Dendritic cell treated with granulocyte-macrophage colony-stimulating factor and Interleukin-4, amounts not matched to agents 40 ng/mL and 50 ng/mL, for 4 days (primary cell): ENCODE measurements around the gene COL7A1.
"Not testable (repeated sequence)": the region's sequence is repeated elsewhere in the genome, so short reads cannot be mapped to it uniquely, and the experiment has no call there.

Experiments used
- H3K27ac Mint-ChIP-seq: one replicate; pipeline ENCODE4 v1.8.0; 2022; ENCODE audit warnings: mild to moderate bottlenecking, mixed read lengths
- H3K27me3 Mint-ChIP-seq: one replicate; pipeline ENCODE4 v1.8.0; 2022; ENCODE audit warnings: mild to moderate bottlenecking, mixed read lengths
- H3K36me3 Mint-ChIP-seq: one replicate; pipeline ENCODE4 v1.8.0; 2022; ENCODE audit warnings: low read depth, mixed read lengths
- H3K4me1 Mint-ChIP-seq: one replicate; pipeline ENCODE4 v1.8.0; 2022; ENCODE audit warnings: low read depth, mixed read lengths
- H3K4me3 Mint-ChIP-seq: one replicate; pipeline ENCODE4 v1.8.0; 2022; ENCODE audit warnings: mild to moderate bottlenecking, moderate library complexity, mixed read lengths
- H3K9me3 Mint-ChIP-seq: one replicate; pipeline ENCODE4 v1.8.0; 2022; ENCODE audit warnings: mixed read lengths
- intact Hi-C: fragments of 100-400 bp; cut with micrococcal nuclease; formaldehyde crosslinking; loops from one replicate; pipeline ENCODE4 v1.15.0; 2022

Gene COL7A1

DNA sequence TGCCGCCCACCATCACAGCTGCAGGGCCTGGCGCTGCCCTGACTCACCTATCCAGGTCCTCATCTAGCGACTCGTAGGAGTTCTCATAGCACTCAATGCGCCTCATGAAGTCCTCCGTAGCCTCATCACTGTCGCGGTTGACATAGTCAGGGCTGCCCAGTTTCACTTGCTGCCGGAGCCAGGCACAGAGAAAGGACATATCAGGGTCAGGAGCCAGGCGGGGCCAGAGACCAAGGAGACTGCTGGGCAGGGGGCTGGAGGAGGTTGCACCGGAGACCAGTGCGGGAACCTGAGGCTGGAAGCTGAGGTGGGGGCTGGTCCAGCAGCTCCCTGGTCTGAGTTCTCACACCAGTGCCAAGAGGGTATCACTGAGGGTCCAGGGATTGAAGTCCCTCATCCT lies 56.7 kb downstream of the COL7A1 start:
- H3K36me3 Mint-ChIP-seq, result peaks cover 100% of the 10 kb centered on the region
- H3K27me3 Mint-ChIP-seq, result no peaks in the 10 kb centered on the region
- H3K4me1 Mint-ChIP-seq, result peaks cover 25% of the 10 kb centered on the region
- H3K27ac Mint-ChIP-seq, result no peak overlapping the region
- intact Hi-C loops, result no loop called here
- no peak overlapping the region for H3K4me3 Mint-ChIP-seq
- peaks cover 10% of the 10 kb centered on the region for H3K9me3 Mint-ChIP-seq

DNA sequence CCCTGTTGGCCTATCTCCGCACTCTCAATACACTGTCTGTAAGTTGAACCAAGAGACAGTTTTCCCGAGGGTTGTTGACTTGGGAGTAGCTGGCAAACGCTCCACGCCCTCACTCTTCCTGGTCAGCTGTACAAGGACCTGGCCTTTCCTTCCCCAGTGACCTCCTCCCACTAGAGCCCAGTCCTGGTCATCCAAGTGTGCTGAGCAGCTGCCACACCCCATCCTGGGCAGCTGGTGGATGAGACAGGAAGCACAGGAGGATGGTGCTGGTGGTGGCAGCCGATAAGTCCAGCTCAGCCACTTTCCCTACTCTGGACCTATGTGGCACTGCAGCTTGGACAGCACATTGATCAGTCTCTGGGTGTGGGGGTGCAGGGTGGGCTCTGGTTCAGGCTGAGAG lies 58.3 kb downstream of the COL7A1 start:
- H3K36me3 Mint-ChIP-seq, result peaks cover 97% of the 10 kb centered on the region
- H3K4me1 Mint-ChIP-seq, result peaks cover 19% of the 10 kb centered on the region
- no peaks in the 10 kb centered on the region for H3K27me3 Mint-ChIP-seq
- H3K9me3 Mint-ChIP-seq, result peaks cover 10% of the 10 kb centered on the region
- H3K27ac Mint-ChIP-seq, result no peak overlapping the region
- H3K4me3 Mint-ChIP-seq, result no peak overlapping the region
- intact Hi-C loops, result no loop called here

DNA sequence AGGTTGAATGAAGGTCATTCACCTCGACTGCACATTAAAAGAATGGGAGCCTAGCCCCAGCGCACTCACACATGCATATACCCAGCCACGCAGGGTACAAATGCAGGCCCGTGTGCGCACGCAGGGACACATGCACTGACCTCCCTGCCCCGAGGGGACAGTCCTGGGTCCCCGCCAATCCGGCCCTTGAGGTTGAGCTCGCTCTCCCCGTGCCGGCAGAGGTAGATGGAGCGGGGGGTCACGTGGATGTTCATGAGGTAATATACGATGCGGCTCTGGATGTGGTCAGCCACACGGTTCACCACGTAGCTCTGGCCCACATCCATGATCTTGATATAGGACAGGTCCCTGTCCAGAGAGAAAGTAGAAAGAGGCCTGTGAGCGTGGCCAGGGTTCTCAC lies 59.0 kb downstream of the COL7A1 start:
- Mint-ChIP-seq H3K4me3 (no peak overlapping the region), H3K36me3 (peaks cover 95% of the 10 kb centered on the region), H3K4me1 (peaks cover 21% of the 10 kb centered on the region), H3K9me3 (peaks cover 10% of the 10 kb centered on the region), H3K27ac (no peak overlapping the region), H3K27me3 (no peaks in the 10 kb centered on the region)
- intact Hi-C loops, result no loop called here

DNA sequence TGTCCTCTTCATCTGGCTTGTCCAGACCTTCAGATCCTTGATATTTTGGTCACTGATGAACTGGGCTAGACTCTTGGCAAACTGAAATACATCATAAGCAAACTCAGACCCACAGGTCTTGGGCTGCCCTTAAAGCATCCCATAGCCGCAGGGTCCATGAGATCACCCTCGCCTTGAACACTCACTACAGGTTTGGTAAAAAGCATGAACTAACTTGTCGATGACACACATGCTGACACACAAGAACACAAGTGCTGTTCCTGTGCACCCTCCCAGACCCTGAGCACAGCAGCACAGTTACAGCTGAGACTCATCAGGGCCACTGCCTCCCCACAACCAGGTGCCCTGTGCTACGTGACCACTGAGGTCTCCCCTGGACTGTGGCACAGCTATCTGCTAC lies 59.6 kb downstream of the COL7A1 start:
- Mint-ChIP-seq H3K4me1 (peaks cover 21% of the 10 kb centered on the region), H3K27ac (no peak overlapping the region), H3K9me3 (peaks cover 10% of the 10 kb centered on the region), H3K36me3 (peaks cover 93% of the 10 kb centered on the region), H3K4me3 (no peak overlapping the region), H3K27me3 (no peaks in the 10 kb centered on the region)
- intact Hi-C loops, result no loop called here

DNA sequence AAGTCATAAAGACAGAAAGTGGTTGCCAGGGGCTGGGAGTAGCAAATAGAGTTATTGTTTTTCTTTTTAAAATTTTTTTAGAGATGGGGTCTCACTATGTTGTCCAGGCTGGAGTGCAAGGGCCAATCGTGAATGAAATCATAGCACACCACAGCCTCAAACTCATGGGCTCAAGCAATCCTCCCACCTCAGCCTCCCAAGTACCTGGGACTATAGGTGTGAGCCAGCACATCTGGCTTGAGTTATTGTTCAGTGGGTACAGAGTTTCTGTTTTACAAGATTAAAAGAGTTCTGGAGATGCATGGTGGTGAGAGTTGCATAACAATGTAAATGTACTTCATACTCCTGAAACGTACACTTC lies 62.2 kb downstream of the COL7A1 start:
- H3K27me3 Mint-ChIP-seq, result no peaks in the 10 kb centered on the region
- peaks cover 39% of the 10 kb centered on the region for H3K4me1 Mint-ChIP-seq
- intact Hi-C loops, result no loop called here
- H3K27ac Mint-ChIP-seq, result no peak overlapping the region
- H3K4me3 Mint-ChIP-seq, result no peak overlapping the region
- peaks cover 71% of the 10 kb centered on the region for H3K36me3 Mint-ChIP-seq
- peaks cover 10% of the 10 kb centered on the region for H3K9me3 Mint-ChIP-seq

DNA sequence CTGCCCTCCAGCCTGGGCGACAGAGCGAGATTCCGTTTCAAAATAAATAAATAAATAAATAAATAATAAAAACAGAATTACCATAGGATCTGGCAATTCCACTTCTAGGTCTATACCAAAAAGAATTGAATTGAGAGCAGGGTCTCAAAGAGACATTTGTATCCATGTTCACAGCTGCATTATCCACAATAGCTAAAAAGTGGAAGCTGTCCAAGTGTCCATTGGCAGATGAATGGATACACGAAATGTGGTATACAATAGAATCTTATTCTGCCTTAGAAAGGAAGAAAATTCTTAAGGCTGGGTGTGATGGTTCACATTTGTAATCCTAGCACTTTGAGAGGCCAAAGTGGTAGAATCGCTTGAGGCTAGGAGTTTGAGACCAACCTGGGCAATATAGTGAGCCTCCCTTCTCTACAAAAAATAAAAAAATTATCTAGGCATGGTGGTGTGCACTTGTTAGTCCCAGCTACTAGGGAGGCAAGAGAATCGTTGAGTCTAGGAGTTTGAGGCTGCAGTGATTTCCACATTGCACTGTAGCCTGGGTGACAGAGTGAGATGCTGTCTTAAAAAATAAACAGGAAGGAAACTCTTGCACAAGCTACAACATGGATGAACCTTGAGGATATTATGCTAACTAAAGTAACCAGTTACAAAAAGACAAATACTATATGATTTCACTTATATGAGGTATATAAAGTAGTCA lies 62.7 kb downstream of the COL7A1 start:
- Mint-ChIP-seq H3K27me3 (no peaks in the 10 kb centered on the region), H3K4me1 (peaks cover 44% of the 10 kb centered on the region), H3K9me3 (peaks cover 10% of the 10 kb centered on the region), H3K4me3 (no peak overlapping the region), H3K36me3 (peaks cover 70% of the 10 kb centered on the region), H3K27ac (no peak overlapping the region)
- intact Hi-C loops, result no loop called here

DNA sequence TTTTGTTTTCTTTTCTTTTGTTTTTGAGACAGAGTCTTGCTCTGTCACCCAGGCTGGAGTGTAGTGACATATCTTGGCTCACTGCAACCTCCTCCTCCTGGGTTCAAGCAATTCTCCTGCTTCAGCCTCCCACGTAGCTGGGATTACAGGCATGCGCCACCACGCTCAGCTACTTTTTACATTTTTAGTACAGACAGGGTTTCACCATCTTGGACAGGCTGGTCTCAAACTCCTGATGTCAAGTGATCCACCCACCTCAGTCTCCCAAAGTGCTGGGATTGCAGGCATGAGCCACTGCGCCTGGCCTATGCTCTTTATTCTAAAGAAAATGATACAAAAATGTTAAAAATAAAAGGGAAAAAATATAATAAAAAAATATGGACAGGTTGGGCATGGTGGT lies 64.4 kb downstream of the COL7A1 start:
- peaks cover 60% of the 10 kb centered on the region for H3K4me1 Mint-ChIP-seq
- H3K36me3 Mint-ChIP-seq, result peaks cover 67% of the 10 kb centered on the region
- intact Hi-C loops, H3K27ac Mint-ChIP-seq, H3K27me3 Mint-ChIP-seq, H3K4me3 Mint-ChIP-seq: not testable (repeated sequence)
- peaks cover 10% of the 10 kb centered on the region for H3K9me3 Mint-ChIP-seq

DNA sequence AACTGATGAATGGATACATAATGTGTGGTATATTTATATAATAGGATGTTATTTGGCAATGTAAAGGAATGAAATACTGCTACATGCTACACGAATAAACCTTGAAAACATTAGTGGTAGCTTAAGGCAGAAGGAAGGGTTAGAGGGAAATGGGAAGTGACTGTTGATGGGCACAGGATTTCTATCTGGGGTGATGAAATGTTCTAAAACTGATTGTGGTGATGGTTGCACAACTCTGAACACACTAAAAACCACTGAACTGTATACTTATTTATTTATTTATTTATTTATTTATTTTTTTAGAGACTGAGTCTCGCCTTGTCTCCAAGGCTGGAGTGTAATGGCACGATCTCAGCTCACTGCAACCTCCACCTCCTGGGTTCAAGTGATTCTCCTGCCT lies 66.4 kb downstream of the COL7A1 start:
- Mint-ChIP-seq H3K27me3 (no peaks in the 10 kb centered on the region), H3K36me3 (peaks cover 67% of the 10 kb centered on the region), H3K9me3 (peaks cover 2% of the 10 kb centered on the region), H3K4me1 (peaks cover 67% of the 10 kb centered on the region), H3K27ac (peak overlapping the region; percentile 70), H3K4me3 (no peak overlapping the region)
- intact Hi-C loops, result no loop called here

DNA sequence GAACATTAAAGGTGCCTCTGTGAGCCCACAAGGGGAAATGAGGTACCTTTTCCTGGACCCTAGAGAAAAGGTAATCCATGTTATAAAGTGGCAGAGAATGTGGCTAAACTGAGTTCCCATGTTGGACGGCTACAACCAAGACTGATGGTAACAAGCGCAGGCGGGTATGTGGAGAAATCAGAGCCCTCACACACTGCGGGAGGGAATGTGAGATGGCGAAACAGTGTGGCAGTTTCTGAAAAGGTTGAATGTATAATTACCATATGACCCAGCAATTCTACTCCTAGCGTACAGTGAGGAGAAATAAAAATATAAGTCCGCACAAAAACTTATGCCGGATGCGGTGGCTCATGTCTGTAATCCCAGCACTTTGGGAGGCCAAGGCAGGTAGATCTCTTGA lies 67.1 kb downstream of the COL7A1 start:
- H3K9me3 Mint-ChIP-seq, result no peaks in the 10 kb centered on the region
- peaks cover 67% of the 10 kb centered on the region for H3K36me3 Mint-ChIP-seq
- H3K4me3 Mint-ChIP-seq, result no peak overlapping the region
- H3K4me1 Mint-ChIP-seq, result peaks cover 62% of the 10 kb centered on the region
- H3K27ac Mint-ChIP-seq, result peak overlapping the region; percentile 70
- intact Hi-C loops, result no loop called here
- no peaks in the 10 kb centered on the region for H3K27me3 Mint-ChIP-seq

DNA sequence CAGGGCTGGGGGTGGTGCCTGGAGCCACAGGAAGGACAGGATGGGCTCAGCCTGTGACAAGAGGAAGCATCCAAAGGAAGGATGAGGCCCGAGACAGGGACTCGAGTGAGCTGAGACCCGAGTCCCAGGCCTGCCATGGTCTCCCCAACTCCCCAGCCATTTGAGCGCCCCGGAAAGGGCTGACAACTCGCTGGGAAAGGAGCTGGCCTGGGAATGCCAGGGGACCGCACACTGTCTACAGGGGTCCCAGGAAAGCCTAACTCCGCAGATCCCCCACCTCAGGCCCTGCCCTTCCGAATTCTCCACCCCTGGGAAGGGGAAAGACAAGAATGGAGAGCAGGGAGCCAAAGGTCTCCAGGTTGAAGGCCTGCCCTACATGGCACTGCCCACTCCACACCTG lies 70.2 kb downstream of the COL7A1 start:
- peaks cover 51% of the 10 kb centered on the region for H3K4me1 Mint-ChIP-seq
- H3K36me3 Mint-ChIP-seq, result peaks cover 78% of the 10 kb centered on the region
- intact Hi-C loops, result no loop called here
- H3K27me3 Mint-ChIP-seq, result no peaks in the 10 kb centered on the region
- no peaks in the 10 kb centered on the region for H3K9me3 Mint-ChIP-seq
- no peak overlapping the region for H3K4me3 Mint-ChIP-seq
- H3K27ac Mint-ChIP-seq, result no peak overlapping the region

DNA sequence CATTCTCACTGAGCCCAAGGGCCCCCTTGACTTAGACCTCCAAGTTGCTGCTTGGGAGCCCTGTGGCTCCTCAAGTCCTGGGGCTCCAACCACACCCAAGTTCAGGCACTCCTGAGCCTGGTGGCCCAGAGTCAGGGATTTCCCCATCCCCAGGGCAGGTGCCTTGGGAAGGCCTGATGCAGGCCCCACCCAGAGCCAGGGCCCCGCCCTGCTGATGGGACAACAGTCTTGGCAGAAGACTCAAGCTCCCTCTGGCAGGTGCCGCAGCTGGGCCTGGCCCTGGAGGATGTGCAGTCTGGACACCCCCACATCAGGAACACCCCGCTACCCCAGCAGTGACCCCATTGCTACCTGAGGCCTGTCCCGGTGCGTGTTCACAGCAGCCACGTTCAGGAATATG lies 73.5 kb downstream of the COL7A1 start:
- Mint-ChIP-seq H3K4me1 (peaks cover 22% of the 10 kb centered on the region), H3K9me3 (no peaks in the 10 kb centered on the region), H3K27ac (no peak overlapping the region), H3K36me3 (peaks cover 100% of the 10 kb centered on the region), H3K27me3 (no peaks in the 10 kb centered on the region), H3K4me3 (no peak overlapping the region)
- intact Hi-C loops, result no loop called here

DNA sequence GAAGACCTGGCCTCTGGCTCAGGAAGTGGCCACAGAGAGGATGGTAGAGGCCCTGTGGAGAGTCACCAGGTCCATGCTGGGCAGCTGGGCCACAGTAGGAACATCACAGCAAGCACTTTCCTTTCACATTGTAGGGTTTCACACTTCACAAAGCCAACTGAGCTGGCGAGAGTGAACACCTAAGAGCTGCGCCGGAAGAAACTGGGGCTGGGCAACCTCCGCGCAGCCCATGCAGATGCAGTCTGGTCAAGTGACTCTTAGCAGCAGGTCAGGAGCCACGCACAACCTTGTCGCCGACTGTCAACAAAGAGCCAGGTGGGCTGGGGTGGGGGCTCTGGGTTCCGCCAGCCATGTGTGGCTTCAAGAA lies 75.9 kb downstream of the COL7A1 start:
- no peaks in the 10 kb centered on the region for H3K9me3 Mint-ChIP-seq
- intact Hi-C loops, result no loop called here
- H3K27me3 Mint-ChIP-seq, result no peaks in the 10 kb centered on the region
- H3K4me3 Mint-ChIP-seq, result no peak overlapping the region
- no peak overlapping the region for H3K27ac Mint-ChIP-seq
- H3K36me3 Mint-ChIP-seq, result peaks cover 77% of the 10 kb centered on the region
- H3K4me1 Mint-ChIP-seq, result peaks cover 7% of the 10 kb centered on the region

DNA sequence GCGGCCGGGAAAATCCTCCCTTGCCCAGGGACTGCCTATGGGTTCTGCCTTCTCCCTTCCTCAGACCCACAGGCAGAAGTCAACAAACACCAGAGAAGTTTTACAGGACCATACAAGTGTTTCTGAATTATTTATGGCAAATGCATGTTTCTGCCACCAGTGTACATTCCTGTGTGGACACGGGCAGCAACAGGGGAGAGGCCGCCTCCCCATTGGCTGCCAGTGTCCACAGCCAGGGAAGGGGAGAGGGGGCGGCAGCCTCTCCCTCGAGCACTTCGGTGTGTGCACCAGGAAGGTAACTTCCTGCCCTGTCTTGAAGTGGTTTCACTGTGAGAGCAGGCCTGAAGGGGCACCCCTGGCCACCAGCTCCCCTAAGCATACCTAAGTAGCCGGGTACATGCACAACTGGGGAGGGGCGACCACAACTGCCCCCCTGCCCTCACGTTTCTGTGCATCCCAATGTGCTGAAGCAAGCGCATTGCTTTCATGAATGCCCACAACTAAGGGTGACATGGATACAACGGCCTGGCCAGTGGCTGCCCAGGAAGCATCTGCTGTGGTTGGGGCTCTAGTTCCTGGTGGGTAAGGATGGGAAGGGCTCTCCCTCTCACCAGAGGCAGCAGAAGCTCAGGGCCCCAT lies 76.4 kb downstream of the COL7A1 start:
- Mint-ChIP-seq H3K9me3 (no peaks in the 10 kb centered on the region), H3K4me3 (no peak overlapping the region), H3K36me3 (peaks cover 72% of the 10 kb centered on the region), H3K27me3 (no peaks in the 10 kb centered on the region), H3K27ac (no peak overlapping the region), H3K4me1 (peaks cover 7% of the 10 kb centered on the region)
- intact Hi-C loops, result no loop called here

DNA sequence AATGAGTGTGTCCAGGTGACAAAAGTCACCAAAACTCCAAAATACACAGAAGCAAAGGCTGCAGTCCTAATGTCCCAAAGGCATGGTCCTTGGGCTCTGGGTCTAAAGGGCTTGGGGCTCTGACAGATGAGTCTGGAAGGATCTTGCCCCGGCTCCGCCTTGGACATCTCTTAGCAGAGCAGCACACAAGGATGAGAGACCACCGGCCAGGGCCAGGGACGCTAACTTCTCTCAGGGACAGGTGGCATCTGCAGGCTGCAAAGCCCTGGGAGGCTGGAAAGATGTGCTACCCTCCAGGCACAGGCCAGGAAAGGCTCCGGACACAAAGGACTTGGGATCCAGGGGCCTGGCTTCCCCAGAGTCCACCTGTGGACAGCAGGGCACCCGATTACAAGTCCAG lies 77.1 kb downstream of the COL7A1 start:
- H3K36me3 Mint-ChIP-seq, result peaks cover 65% of the 10 kb centered on the region
- no peak overlapping the region for H3K4me3 Mint-ChIP-seq
- H3K27ac Mint-ChIP-seq, result no peak overlapping the region
- peaks cover 7% of the 10 kb centered on the region for H3K4me1 Mint-ChIP-seq
- no peaks in the 10 kb centered on the region for H3K9me3 Mint-ChIP-seq
- no peaks in the 10 kb centered on the region for H3K27me3 Mint-ChIP-seq
- intact Hi-C loops, result no loop called here

DNA sequence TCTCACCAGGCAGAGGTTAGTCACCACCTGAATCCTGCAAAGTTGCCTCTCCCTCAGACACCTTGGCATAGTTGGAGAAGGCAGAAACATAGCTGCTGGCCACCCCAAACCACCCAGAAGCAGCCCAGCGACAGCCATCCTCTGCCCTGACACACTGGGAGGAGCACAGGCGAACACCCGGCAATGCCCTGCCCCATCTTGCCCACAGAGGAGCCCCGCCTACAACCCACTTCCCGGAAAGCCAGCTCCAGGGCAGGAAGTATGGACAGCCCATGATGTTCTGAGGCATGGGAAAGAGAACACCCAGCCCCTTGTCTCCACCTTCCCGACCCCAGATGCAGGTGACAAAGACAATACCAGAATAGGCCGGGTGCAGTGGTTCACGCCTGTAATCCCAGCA lies 78.6 kb downstream of the COL7A1 start:
- Mint-ChIP-seq H3K9me3 (no peaks in the 10 kb centered on the region), H3K27ac (no peak overlapping the region), H3K4me1 (peaks cover 12% of the 10 kb centered on the region), H3K4me3 (no peak overlapping the region), H3K36me3 (peaks cover 50% of the 10 kb centered on the region), H3K27me3 (no peaks in the 10 kb centered on the region)
- intact Hi-C loops, result no loop called here
